ENCODE data around the gene PTPN14.
A peak's percentile ranks its signal among the peaks of the same experiment; 100 is the strongest.

PTPN14 gene

DNA sequence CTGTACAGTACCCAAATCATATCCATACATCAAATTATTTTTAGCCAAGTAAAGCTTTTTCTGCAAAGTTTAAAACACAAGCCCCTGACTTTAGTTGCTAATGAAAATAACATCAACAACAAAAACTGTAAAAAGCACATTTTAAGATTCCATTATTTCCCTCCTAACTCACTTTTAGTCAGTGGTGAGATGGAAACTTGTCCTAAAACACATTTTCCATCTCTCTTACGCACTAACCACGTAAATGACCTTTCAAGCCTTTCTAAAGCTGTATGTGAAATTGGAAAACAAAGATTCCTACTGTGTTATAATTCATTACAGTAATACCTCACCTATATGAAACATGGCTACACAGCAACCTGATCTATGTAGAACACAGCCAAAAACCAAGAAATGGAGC, 77.5 kb downstream of the PTPN14 start:
- DNase-seq = no peak

DNA sequence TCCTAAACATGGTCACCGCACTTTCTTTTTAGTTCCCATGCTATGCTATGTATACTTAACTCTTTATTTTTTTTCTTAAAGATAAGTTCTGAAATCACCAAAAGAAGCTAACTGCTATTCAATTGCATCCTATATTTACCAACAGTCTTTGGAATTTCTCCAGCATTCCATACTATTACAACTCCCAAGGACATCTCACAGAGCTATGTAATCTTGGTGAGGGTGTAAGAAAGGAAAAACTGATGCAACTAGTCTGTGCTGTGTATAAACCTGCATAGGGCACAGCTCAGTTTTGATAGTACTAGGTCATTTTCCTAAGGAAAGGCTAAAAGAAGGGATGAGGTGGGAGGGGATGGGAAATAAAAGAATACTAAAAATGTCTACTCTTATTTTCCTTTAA, 78.0 kb downstream of the PTPN14 start:
- peak; percentile 71 for DNase-seq

DNA sequence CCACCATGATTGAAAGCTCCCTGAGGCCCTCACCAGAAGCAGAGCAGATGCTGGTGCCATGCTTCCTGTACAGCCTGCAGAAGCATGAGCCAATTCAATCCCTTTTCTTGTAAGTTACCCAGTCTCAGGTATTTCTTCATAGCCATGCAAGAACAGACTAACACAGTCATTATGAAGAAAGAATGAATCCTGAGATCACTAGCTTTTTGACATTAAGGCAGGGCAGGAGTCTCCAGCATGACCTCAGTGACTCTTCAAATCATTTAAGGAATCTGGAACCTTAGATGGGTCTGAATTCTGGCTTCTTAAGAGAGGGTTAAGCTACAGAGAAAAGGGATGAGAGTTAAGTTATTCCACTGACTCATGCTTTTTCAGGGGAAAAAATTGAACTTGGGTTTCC, 79.0 kb downstream of the PTPN14 start:
- no peak for DNase-seq

DNA sequence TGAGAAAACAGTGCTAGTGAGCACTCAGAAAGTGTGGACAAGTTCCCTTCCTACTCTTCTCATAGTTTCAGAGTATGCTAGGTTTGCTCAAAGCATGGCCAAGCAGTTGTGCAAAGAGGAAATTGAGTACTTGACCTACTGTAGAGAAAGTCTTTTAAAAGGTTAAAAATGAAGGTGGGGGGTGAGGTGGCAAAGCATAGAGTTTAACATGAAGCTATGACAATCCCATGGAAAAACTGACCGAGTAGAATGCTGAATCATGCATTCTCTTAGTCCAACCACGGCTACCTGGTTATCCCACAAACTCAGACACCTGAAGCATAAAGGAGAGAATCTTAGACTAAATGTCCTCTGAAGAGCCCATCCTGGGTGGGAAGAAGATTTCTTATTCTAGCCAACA, 79.9 kb downstream of the PTPN14 start:
- no peak for DNase-seq

DNA sequence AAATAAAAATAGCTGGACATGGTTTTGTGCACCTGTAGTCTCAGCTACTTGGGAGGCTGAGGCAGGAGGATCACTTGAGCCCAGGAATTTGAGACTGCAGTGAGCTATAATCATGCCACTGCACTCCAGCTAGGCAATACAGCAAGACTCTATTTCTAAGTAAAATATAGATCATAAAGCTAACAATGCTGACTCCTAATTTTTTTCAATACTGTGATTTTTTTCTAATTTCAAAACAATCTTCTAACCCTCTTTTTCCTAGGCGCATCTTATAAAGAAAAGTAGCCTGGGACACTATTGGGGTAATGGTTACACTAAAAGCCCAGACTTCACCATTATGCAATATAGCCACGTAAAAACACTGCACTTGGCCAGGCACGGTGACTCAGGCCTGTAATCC, 81.3 kb downstream of the PTPN14 start:
- no peak for DNase-seq

DNA sequence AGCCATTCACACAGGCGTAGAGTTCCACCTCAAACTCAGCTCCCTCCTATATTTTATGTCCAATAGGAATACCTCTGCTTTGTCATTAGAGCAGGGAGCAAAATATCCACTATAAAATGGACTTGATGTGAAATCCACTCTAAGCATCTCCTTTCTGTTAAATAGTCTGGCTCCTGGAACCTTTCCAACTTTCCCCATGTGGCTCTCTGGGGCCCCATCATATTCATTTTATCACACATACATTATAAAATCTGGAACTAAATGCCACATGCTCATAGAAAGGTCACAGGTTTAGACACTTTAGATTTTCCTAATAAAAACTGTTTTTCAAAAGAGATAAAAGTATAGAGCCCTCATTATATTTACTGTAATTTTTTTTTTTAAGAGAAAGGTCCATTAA, 82.1 kb downstream of the PTPN14 start:
- DNase-seq = no peak

DNA sequence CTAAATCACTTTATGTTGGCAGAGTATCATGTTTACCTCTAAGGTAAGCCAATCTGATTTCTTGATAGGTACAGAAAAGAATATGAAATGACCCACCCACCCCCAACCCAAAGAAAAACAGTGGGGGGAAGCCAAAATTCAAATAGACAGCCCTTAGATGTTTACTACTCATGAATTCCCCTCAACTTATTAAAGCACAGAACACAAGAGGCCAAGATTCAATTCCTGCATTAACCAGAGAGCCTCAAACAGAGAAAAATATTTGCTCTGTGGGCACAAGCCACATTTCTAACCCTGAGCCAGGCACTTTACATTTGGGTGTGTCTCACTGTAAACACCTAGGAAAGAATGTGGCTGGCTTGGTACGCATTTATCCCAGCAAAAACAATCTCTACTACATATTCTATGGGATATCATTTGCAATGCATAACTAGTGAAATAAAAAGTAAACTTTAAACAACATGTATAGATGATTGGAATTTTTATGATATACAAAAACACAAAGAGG, 84.3 kb downstream of the PTPN14 start:
- no peak for DNase-seq

DNA sequence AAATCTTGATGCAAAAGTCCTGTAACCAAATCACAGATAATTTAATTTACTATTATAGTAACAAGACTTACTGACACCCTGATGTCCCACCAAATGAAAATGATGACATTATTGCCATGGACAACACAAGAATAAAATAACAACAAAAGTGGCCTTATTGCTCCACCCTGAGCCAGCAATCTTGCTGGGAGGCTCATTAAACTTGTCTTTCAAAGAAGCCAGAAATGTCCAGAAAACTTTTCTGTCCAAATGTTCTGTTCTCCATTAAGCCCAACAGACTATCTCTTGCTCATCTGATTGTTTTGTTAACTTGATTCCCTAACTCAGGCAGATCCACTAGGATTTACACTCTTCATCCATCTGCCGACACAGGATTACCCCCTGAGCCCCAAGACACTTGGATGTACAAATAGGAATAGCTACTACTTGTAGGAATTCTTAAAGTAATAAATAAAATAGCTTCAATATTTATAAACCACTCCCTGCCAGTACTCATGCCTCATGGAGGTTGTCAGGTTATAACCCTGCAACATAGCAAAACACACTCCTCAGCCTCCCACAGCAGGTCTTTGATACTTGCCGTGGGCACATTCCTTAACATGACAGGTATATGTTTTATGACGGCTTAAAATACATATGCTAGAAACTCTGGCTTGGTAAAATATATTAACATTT, 84.9 kb downstream of the PTPN14 start:
- DNase-seq = no peak

DNA sequence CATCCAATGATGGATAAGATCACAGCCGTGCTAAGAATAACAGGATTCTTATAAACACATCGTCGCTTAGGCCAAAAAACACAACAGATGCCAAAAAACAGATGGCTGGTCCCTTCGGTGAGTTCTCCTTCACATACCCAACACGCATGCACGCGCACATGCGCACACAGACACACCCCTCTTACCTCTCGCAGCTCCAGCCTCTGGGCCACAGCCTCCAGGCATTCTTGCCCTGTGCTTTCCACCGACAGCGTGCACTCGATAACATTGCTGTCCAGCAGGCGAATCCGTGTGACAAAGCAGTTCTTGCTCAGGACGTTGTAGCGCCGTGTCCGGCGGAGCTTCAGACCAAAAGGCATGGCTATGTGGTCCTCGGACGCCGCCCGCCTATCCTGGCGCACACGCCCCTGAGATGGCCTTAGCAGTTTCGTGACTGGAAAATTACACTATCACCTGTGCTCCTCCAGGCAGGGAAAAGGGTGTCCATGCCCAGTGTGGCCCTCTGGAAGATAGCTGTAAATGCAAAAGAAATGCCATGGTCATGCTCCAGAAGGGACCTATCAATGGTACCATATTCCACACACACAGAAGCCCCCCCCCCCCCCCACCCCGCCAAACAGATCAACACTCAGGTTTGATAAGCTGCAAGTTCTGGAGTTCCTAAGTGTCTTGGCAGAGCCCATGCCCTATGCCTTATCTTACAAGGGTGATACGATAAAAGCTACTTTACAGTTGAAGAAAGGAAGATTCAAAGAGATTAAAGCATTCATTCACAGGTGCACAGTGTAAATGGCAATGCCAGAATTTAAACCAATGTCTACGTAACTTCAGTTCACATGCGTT, 86.7 kb downstream of the PTPN14 start:
- no peak for DNase-seq

DNA sequence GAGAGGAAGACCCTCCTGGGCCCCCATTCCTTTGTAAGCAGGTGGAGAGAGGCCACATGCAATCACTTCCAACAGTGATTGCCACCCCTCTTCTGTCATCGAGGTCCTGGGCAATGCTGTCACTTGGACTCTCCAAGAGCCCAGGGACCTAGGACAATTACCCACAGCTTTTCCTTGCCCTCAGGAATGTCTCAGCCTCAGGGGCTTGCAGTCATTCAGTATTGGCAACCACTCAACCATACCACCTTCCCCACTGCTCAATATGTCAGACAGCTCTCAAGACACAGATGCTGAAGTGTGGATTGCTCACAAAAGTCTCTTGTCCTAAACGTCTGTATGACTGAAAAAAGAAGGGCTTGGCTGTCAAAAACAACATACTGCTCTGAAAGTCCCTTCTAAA, 87.8 kb downstream of the PTPN14 start:
- DNase-seq = no peak

DNA sequence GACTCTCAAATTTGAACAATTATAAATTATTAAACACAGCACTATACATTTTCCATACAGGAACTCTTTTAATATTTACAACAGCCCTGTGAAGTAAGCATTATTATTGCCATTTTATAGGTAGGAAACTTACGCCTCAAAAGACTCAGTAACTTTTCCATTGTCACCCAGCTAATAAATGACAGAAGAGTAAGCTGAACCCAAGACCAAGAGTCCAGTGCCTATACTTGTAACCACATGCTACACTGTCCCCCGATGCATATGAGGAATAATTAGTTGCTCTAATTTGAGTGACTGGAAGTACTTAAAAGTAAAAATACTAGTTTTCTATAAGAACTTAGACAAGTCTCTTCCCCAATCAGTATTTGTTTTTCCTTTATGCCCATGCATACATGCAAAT, 88.5 kb downstream of the PTPN14 start:
- no peak for DNase-seq

DNA sequence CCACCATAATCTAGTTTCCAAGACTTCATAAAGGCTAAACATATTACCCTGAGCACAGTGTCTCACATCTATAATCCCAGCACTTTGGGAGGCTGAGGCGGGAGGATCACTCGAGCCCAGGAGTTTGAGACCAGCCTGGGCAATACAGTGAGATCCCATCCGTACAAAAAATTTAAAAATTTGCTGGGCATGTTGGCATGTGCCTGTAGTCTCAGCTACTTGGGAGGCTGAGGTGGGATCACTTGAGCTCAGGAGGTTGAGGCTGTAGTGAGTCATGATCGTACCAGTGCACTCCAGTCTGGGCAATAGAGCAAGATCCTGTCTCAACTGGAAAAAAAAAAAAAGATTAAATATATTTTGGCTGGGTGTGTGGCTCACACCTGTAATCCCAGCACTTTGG, 90.1 kb downstream of the PTPN14 start:
- no peak for DNase-seq

DNA sequence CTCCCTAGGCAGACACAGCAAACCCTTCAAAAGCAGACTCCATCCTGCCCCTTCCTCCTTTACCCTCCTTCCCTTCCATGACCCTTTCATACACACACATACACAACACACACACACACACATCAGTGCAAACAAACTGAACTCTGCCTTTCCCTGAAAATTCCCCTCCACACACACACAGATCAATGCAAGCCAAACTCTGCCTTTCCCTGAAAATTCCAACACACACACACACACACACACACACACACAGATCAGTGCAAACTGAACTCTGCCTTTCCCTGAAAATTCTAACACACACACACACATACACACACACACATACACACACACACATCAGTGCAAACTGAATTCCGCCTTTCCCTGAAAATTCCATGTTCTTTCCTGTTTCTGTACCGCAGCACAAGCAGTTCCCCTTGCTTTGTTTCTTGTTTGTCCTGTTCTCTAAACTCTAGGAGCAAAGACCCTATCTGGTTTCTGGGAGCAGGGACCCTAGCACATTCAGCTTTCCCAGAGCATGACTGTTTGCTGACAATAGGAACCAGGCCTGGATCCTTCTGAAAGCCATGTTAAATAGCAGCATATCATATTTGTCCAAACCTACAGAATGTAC, 91.0 kb downstream of the PTPN14 start:
- no peak for DNase-seq

DNA sequence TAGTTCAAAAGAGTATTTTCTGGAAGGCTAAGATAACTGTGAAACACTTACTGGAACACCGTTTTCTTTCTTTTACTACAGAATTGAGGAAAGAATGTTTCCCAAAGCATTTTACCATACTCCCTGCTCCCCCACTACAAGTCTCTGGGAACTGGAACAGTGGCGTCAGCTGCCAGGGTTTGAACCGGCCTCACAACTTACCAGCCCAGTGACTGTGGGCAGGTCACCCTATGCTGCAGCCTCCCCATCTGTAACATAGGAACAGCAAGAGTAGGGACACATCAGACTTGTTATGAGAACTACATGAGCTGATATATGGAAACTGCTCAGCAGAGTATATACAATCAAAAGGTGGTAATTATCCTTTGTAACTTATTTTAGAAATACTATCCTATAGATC, 91.5 kb downstream of the PTPN14 start:
- DNase-seq = no peak

DNA sequence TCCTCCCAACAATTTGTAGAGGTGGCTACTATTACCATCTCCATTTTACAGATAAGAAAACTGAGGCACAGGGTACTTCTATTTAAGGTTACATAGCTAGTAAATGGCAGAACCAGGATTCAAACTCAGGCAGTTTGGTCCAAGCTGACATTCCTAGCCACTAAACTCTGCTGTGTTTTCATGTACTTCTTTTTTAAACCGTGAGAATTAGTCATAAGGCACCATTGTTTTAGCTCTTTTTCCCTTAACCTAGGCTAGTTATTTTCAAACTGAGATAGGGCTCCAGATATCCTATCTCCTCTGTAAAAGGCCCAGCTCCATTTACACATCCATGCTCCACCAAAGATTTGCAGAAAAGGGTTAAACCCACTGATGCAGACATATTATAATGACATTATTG, 92.9 kb downstream of the PTPN14 start:
- DNase-seq = no peak

DNA sequence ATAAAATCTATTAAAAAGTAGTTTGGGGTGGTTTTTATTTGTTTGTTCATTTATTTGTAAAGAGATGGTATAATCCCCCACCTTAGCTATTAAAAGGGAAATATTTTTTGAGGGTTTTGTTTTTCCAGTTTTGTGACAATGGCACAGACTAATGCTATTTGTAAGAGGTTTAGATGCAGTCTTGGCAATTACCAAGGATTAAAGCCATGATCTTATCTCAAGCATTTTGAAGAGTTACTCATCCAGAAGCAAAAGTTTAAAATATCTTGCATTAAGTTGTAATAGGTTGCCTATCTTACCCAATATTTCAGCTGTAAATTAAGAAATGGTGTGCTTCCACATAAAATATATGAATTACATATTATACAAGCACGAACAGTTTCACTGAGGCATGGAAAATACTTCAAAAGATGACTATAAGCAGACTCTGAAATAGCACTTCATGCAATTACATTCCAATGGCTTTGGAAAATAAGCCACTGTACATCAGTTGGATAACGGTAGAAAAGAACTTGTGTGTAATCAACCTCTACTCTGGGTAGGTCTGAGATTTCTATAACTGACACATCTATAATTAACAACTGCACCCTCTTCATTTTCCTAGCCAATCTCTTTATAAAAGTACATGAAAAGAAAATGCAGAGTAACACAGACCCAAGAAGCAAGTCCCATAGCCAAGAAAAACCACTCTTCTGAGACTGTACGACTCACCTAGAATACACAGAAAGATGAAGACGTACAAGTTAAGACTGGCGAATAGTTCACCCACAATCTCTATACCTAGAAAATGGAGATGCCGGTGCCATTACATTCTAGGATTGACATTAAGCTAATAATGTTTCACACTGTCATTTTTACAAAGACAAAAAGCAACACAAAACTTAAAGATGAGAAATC, 95.2 kb downstream of the PTPN14 start:
- no peak for DNase-seq

DNA sequence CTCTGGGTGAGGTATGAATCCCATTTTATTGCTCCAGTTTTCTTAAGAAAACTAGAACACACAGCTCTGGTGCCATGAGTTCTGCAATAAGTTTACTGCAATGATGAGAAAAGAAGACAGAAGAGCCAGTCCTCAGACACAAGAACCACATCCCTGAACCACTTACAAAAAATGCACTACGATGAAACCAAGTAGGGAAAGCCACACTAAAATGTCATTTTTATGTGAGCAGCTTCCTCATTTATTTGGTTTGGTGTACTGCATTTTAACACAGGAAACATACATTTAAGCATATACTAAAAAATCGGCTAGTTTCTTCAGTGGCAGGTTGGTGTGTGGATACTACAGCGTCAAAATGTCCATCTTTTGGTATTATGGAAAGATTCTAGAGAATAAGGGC, 95.9 kb downstream of the PTPN14 start:
- no peak for DNase-seq

DNA sequence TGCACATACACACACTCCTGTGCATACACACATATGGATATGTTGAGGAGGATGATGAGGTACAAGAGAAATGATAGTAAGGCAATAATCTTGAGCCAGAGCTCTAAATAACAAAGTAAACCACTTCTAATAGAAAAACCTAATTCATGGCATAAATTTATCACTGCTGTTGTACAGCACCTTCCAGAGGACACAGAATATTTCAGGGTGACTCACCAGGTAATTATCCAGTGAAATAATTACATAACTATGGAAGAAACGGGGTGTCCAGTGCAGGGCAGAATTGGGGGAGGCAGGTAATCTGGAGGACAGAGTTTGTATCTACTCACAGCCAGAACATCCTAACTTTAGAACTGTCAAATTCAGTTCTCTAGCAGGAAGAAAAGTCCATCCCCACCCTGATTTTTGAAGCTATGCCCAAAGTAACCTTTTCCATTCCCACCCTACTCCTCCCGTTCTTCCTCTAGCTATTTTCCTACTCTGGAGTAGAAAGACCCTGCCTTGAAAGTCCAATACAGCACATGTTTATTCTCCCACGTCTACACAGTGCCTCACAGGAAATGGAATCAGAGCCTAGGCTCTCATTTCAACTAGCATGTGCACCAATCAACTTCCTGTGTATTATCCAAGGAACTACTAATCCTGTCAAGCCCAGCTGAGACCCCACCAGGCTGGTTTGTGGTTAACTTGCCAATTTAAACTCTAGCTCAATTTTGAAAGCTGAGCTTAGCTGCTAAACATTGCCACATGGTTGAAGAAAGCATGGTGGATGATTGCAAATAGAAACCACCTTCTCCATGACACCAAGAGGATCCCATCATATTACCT, 96.6 kb downstream of the PTPN14 start:
- DNase-seq = no peak

DNA sequence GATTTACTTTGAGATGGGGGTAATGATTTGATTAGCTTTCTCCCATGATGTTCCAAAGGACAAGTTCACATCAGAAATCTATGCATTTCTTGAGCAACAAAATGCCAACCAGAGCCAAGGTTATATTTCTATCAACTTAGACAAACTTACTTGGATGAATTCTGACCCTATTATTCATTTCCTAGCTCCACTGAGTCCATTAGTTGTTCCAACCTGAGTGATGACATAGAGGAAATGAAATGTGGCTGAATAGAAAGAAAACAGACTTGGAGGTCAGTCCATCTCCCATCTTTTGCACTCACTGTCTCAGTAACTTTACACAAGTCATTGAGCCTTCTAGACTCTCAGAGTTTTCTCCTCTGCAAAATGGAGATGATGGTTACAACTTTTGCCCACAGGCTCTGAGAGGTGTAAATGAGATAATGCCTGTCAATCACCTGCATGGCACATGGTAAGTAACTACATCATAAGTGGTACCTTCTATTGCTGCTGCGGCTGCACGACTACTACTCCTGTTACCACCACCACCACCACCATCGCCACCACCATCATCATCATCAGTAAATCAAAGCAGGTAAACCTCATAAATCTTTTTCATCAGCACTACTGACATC, 98.2 kb downstream of the PTPN14 start:
- DNase-seq = no peak

DNA sequence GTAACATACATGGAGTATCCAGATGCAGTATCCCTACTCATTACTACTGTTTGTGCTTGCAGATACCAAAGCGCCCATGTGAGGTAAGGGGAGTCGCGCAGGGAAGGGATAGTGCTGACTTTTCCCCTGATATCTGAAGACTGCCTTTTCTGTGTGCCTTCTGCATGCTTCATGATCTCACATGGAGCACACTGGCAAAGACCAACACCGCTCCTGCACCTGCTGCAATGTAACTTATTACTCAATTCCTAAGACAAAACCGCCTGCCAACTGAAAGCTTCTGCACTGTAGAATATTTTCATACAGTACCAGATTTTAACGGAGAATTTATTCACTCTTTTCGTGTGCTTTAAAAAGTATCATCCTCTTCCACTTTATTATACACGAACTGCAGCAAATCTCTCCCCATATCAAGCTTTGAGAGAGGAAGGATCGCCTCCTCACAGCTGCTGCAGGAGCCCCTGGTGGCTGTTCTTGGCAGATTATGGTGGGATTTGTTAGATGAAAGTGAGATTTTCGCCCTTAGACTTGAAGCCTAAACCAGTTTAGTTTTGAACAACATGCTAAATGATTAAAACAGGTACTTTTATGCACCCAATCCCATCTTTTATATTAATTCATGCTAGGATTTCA, 99.1 kb downstream of the PTPN14 start:
- no peak for DNase-seq

DNA sequence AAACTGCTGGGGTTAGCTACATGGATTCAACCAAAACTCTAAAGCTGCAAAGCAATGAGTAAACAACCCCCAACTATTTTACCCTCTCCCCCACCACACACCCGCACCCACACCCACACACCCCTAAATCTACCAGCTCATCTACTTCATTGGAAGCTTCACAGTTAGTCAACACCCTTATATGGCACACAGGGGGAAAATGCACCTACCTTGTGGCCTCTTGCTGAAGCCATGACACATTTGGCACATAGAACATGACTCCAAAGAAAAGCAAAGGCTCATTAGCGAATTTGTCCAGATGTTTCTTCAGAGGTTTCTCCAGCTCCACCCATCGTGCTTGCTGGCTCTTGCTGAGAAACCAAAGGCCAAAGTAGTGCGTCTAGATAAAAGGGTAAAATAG, 99.8 kb downstream of the PTPN14 start:
- DNase-seq = no peak
